GM20431 (cell line): Measurements from ENCODE around the gene DFFA.
"Not testable (repeated sequence)": the region's sequence is repeated elsewhere in the genome, so short reads cannot be mapped to it uniquely, and the experiment has no call there.

Experiments
- in situ Hi-C: fragments of 300-500 bp; cut with MseI, MboI; formaldehyde crosslinking; loops from one replicate; pipeline ENCODE4 v1.15.0; 2020; ENCODE audit warnings: low sequenced_read_pairs; ENCODE audit not compliant: unreplicated experiment

The DFFA gene

DNA sequence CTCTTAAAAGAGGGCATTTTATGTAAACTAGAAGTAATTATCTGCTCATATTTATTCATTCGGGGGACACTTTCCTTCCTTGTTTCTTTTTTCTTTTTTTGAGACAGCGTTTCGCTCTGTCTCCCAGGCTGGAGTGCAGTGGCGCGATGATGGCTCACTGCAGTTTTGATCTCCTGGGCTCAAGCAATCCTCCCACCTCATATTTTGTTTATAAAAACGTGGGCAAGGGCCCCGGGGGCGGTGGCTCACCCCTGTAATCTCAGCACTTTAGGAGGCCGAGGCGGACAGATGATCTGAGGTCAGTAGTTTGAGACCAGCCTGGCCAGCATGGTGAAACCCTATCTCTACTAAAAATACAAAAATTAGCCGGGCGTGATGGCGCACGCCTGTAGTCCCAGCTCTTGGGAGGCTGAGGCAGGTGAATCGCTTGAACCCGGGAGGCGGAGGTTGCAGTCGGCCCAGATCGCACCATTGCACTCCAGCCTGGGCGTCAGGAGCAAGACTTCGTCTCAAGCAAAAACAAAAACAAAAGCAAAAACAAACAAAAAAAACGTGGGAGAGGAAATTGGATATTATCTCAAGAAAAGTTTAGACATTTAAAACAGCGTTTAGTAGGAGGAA is 926 bp upstream of the DFFA start:
- in situ Hi-C loops, result no loop called here

DNA sequence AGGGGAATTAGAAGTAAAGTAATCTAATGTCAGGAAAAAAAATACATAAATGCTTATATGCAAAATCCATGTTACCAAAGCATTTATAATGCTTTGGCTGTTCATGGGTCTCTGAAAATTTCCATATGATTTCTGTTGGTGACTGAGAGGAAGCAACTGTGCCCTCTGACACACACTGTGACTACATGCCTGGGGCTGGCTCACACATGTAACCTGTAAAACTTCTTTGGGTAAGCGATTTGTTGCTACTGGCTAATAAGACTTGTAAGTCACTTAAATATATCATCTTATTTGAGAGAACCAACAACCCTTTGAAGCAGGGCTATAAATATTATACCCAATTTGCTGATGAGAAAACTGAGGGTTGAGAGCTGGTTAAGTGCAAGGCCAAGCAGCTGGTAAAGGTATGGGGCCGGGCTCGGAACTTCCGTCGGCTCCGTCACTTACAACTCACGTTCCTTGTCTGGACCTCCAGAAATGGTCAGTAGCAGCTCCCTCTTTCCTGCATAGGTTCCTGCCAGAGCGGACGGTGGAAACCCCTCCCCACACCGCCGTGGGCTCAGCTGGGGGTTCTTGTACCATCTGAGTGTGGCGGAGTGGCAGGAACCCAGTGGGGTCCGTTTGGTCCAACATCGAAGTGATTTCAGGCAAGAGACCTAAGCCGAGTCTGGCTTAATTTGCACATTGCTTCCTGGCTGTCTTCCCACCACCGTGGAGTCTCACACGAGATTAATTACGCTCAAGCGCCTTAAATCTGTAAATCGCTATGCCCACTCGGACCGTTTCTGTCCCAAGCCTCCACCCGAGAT is 714 bp downstream of the DFFA start:
- in situ Hi-C loops, result no loop called here

DNA sequence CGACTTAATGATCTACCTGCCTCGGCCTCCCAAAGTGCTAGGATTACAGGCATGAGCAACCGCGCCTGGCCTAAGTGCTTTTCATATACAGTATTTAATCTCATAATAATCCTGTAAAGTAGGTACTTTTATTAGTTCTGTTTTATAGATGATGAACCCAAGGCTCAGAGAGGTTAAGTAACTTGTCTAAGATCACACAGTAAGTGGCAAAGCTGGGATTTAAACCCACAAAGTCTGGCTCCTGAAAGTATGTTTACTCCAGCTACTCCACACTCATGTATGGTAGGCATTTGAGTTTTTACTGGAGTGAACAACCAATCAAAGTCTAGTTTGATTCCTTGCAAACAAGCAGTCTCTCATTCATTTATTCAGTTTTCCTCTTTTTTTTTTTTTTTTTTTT is 2.3 kb downstream of the DFFA start:
- in situ Hi-C loops, result no loop called here

DNA sequence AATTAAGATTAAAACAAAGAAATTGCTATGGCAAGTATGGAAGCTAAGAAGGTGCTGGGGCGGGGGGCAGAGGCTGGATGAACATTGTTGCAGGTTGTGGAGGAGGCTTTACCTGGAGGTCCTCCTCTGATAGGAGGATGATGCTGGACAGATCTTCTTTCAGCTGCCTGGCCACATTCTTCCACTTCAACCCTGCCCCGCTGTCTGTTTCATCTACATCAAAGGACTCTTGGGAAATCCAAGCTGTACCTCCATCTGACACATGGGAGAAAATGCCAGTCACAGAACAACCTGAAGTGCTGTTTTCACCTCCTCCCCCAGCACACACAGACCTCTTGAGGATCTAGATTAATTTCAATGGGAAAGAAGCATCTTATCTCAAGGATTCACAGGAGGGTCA is 5.3 kb downstream of the DFFA start:
- in situ Hi-C loops, result no loop called here

- in situ Hi-C loops, result no loop called here
These were observed 13.1 kb downstream of the DFFA start for GRCh38 chr1:10459184-10459583.

DNA sequence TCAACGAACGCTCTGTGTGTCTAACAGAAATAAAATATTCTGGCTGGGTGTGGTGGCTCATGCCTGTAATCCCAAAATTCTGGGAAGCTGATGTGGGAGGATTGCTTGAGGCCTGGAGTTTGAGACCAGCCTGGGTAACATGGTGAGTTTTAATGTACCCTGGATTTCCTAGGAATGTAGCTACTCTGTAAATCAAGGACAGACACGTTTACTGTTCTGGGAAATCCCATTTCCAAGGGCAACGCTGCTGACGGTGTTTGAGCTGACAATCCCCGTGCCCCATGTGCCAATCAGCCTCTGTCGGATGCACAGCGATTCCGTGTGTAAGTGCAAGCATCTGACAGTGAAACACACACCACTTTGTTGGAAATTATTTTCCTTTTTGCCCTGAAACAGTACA is 14.5 kb downstream of the DFFA start:
- in situ Hi-C loops, result no loop called here

DNA sequence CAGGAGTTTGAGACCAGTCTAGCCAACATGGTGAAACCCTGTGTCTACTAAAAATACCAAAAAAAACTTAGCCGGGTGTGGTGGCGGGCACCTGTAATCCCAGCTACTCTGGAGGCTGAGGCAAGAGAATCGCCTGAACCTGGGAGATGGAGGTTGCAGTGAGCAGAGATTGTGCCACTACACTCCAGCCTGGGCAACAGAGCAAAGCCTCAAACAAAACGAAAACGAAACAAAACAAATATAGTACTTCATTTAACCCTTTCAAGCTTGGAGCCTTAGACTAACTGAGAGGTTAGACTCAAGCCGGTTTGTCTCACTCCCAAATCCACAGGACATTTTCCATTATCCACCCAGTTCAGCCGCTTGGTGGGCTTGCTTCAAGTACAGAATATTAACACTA is 14.9 kb downstream of the DFFA start:
- in situ Hi-C loops, result not testable (repeated sequence)

- in situ Hi-C loops, result no loop called here
These were observed 15.7 kb downstream of the DFFA start for GRCh38 chr1:10456661-10457060.

GRCh38 chr1:10456048-10456447 is 16.3 kb downstream of the DFFA start:
- in situ Hi-C loops, result no loop called here

GRCh38 chr1:10451287-10451686 is 21.0 kb downstream of the DFFA start:
- in situ Hi-C loops, result no loop called here

GRCh38 chr1:10450836-10451235 is 21.5 kb downstream of the DFFA start:
- in situ Hi-C loops, result no loop called here

DNA sequence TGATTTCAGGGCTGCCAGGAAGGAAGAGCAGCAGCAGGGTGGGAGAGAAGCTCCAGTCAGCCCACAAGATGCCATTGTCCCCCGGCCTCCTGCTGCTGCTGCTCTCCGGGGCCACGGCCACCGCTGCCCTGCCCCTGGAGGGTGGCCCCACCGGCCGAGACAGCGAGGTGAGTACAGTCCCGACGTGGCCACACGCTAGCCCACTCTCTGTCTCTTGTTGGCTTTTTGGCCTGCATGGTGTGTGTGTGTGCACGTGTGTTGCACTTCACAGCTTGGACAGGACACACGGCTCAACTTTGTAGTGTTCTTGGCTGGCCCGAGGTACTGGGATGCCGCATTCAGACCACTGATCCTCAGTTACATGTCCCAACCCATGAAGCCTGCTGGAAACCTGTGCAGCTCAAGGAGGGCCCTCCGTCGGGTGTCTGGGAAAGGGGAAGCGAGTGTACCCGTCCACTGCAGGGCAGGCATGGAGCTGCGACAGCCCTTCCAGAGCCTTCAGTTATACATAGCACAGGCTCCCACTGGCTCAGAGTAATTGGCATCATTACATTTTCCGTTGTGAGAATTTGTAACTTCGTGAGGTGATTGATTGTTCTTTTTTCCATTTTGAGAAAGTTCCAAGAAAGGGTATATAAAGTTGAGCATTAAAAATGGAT is 22.0 kb downstream of the DFFA start:
- in situ Hi-C loops, result no loop called here

- in situ Hi-C loops, result no loop called here
These were observed 22.6 kb downstream of the DFFA start, which contains the start of gene CORT for GRCh38 chr1:10449751-10450150. CORT (plus strand) TSS chr1:10450031; CDS start chr1:10450224, 193 bp downstream.

DNA sequence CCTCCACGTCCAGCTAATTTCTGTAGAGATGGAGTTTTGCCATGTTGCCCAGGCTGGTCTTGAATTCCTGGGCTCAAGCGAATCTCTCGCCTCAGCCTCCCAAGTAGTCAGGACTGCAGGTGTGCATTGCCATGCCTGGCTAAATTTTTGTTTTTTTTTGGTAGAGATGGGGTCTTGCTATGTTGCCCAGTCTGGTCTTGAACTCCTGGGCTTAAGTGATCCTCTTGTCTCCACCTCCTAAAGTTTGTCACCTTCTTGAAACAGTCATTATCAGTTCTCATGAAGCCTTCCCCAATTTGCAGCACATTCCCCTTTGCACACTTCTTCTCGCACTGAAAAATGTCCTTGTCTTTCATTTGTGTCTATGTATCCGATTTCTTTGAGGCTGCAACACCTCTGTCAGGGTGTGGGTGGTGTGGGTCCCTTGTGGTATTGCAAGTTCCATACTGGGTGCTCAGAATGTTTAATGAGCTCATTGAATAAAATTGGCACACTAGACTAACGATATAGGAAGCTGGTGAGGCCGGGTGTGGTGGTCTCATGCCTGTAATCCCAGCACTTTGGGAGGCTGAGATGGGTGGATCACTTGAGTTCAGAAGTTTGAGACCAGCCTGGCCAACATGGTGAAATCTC is 25.4 kb downstream of the DFFA start:
- in situ Hi-C loops, result no loop called here

- in situ Hi-C loops, result no loop called here
These were observed 27.4 kb downstream of the DFFA start for GRCh38 chr1:10444795-10445397.

GRCh38 chr1:10444248-10444647 is 28.1 kb downstream of the DFFA start:
- in situ Hi-C loops, result no loop called here

DNA sequence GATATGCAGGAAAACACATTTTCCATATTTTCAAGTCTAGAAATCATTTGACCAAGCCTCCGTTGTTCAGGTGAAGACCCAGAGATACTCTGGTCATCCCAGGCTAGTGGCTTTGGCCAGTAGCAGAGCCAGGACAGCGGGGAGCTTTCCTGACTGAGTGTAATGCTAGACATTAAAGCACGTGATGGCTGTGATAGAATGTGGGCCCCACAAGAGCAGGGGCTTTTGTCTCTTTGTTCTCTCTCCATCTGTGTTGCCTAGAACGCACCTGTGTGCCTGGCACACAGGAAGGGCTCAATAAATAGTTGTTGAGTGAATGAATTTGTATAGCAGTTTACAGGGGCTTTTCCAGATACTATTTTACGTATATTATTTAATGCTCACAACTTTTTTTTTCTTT is 31.5 kb downstream of the DFFA start:
- in situ Hi-C loops, result no loop called here

DNA sequence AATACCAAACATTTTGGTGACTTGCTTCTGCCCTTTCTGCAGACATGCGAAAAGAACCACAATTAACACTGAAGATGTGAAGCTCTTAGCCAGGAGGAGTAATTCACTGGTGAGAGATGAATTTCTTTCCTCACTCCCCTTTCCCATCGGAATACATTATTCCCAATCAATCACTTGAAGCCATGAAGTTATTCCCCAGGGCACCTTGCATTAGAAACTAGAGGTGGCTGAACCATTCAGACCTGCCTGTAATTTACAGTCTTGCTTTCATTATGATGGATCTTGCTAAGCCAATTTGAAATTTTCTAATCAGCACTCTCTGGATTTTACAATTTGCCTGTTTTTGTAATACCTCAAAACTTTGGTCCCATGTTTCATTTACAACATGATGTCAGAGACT is 32.0 kb downstream of the DFFA start:
- in situ Hi-C loops, result no loop called here

GRCh38 chr1:10438677-10439163 is 33.6 kb downstream of the DFFA start:
- in situ Hi-C loops, result no loop called here

- in situ Hi-C loops, result no loop called here
These were observed 35.3 kb downstream of the DFFA start for GRCh38 chr1:10437052-10437451.
